ENCODE measurements around the gene KPNA6.

KPNA6 gene

GRCh38 chr1:32178380-32179192 lies 70.7 kb downstream of the KPNA6 start:
- DNase-seq (ENCODE audit: extremely low spot score) = no peak
- TF ChIP-seq ZNF384 (IDR thresholded peaks at IDR 0.05) = no peak
- no peak for TF ChIP-seq ARNT (IDR thresholded peaks at IDR 0.05)
- TF ChIP-seq NFRKB (IDR thresholded peaks at IDR 0.05) = no peak
- no peak for TF ChIP-seq SUZ12 (IDR thresholded peaks at IDR 0.05)
- ChIA-PET POLR2A (interaction anchor here (0.6 to 3.6 kb wide), 28 partner anchors 8 to 534 kb away, joined by 3 to 28 read pairs (median 4); partner anchors contain the start of genes BSDC1, CCDC28B, IQCC and KPNA6), CTCF (interaction anchor here (0.6 to 1.2 kb wide), 2 partner anchors 37 to 615 kb away, joined by 3 read pairs; no protein-coding TSS in a partner anchor)

DNA sequence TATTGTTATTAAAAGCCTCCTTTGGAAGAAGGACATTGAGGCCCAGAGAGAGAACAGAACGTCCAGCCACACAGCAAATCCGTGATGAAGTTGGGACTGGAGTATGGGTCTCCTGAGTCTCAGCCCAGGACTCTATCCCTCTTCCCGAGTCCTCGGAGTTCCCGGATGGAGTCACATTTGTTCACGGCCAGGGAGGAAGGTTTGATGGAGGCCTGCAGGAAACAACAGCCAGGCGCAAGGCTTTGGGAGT lies 71.3 kb downstream of the KPNA6 start:
- POLR2A ChIA-PET = interaction anchor here (0.6 to 3.6 kb wide), 29 partner anchors 8 to 534 kb away, joined by 3 to 28 read pairs (median 4); partner anchors contain the start of genes BSDC1, CCDC28B, IQCC and KPNA6
- no peak for DNase-seq (ENCODE audit: extremely low spot score)
- CTCF ChIA-PET = interaction anchor here (0.6 to 1.2 kb wide), 2 partner anchors 37 to 615 kb away, joined by 3 read pairs; no protein-coding TSS in a partner anchor
- TF ChIP-seq FOXM1 (IDR thresholded peaks at IDR 0.05; ENCODE audit: borderline replicate concordance) (no peak), CTBP1 (IDR thresholded peaks at IDR 0.05; ENCODE audit: borderline replicate concordance) (no peak), ELF4 (IDR thresholded peaks at IDR 0.05) (no peak), TARDBP (IDR thresholded peaks at IDR 0.05) (no peak), NFRKB (IDR thresholded peaks at IDR 0.05) (no peak), BHLHE40 (IDR thresholded peaks at IDR 0.05; ENCODE audit: borderline replicate concordance) (no peak), LEF1 (IDR thresholded peaks at IDR 0.05; ENCODE audit: borderline replicate concordance) (no peak), ARNT (IDR thresholded peaks at IDR 0.05) (no peak), HDGF (IDR thresholded peaks at IDR 0.05; ENCODE audit: borderline replicate concordance) (no peak), FOXK2 (IDR thresholded peaks at IDR 0.05) (no peak), L3MBTL2 (conservative IDR thresholded peaks at IDR 0.05) (no peak), SUZ12 (IDR thresholded peaks at IDR 0.05) (no peak), FOXA1 (IDR thresholded peaks at IDR 0.05) (no peak), ZNF384 (IDR thresholded peaks at IDR 0.05) (no peak), SP1 (IDR thresholded peaks at IDR 0.05) (no peak)
- TF ChIP-seq, protein P1, sequence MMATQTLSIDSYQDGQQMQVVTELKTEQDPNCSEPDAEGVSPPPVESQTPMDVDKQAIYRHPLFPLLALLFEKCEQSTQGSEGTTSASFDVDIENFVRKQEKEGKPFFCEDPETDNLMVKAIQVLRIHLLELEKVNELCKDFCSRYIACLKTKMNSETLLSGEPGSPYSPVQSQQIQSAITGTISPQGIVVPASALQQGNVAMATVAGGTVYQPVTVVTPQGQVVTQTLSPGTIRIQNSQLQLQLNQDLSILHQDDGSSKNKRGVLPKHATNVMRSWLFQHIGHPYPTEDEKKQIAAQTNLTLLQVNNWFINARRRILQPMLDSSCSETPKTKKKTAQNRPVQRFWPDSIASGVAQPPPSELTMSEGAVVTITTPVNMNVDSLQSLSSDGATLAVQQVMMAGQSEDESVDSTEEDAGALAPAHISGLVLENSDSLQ (IDR thresholded peaks at IDR 0.05) = no peak

DNA sequence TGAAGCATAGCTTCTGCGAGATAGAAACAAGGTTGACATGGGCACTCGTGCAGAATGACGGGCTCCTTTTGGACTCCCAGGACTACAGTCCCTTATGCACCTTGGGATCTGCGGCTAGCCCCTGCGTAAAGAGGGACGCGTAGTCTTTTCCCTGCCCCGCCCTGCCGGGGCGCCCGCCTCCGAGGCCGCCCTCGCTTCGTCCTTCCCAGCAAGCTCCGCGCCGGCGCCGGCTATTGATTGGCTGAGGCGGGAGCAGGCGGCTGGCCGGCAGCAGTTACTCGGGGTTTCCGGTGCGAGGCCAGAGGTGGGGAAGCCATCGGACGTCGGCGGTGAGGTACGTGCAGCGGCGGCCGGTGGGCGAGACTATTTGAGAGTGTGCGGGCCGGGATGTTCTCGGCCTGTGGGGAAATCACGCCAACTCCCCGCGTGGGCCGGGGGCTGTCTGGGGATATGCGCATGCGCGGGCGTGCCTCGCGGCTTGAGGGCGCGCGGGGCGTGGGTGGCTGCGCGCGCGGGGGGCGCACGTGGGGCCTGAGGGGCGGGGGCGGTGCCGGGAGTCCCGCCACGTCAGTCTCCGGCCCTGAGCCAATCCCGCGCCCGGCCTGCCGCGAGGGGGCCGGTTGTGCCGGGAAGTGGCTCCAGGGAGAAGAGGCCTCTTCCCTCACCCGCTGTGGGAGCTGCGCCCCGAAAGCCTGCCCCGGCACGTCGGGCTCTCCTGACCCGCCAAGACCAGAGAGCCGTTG lies 71.8 kb downstream of the KPNA6 start, which contains the start of gene TXLNA:
TXLNA (plus strand) TSS at position 233 of the 743 bp plus-strand sequence. CDS start 671 bp downstream, outside the sequence.
- CTCF ChIA-PET = interaction anchor here (0.6 to 1.2 kb wide), 2 partner anchors 36 to 616 kb away, joined by 3 read pairs; no protein-coding TSS in a partner anchor
- POLR2A ChIA-PET = interaction anchor here (0.6 to 3.6 kb wide), 31 partner anchors 8 to 535 kb away, joined by 3 to 28 read pairs (median 4); partner anchors contain the start of genes BSDC1, CCDC28B, IQCC and KPNA6
- DNase-seq (ENCODE audit: extremely low spot score) = peak; percentile 100
- TF ChIP-seq ARNT (IDR thresholded peaks at IDR 0.05) (peak; percentile 59; the same call in 1 of the 2 replicates), FOXM1 (IDR thresholded peaks at IDR 0.05; ENCODE audit: borderline replicate concordance) (peak; percentile 25; the same call in 1 of the 2 replicates), TARDBP (IDR thresholded peaks at IDR 0.05) (peak; percentile 99), BHLHE40 (IDR thresholded peaks at IDR 0.05; ENCODE audit: borderline replicate concordance) (no peak), ELF4 (IDR thresholded peaks at IDR 0.05) (peak; percentile 54), HDGF (IDR thresholded peaks at IDR 0.05; ENCODE audit: borderline replicate concordance) (no peak), L3MBTL2 (conservative IDR thresholded peaks at IDR 0.05) (peak; percentile 99), FOXK2 (IDR thresholded peaks at IDR 0.05) (no peak), LEF1 (IDR thresholded peaks at IDR 0.05; ENCODE audit: borderline replicate concordance) (peak; percentile 93), SP1 (IDR thresholded peaks at IDR 0.05) (no peak), CTBP1 (IDR thresholded peaks at IDR 0.05; ENCODE audit: borderline replicate concordance) (no peak), FOXA1 (IDR thresholded peaks at IDR 0.05) (no peak), ZNF384 (IDR thresholded peaks at IDR 0.05) (no peak), SUZ12 (IDR thresholded peaks at IDR 0.05) (no peak), NFRKB (IDR thresholded peaks at IDR 0.05) (no peak)
- TF ChIP-seq, protein P1 (IDR thresholded peaks at IDR 0.05) = peak; percentile 91

- ChIA-PET CTCF (interaction anchor here (0.6 to 1.2 kb wide), 2 partner anchors 11 to 35 kb away, joined by 3 read pairs; no protein-coding TSS in a partner anchor), POLR2A (interaction anchor here (0.7 to 3.6 kb wide), 15 partner anchors 12 to 535 kb away, joined by 3 to 28 read pairs (median 5); partner anchors contain the start of genes BSDC1, CCDC28B, IQCC and KPNA6)
- TF ChIP-seq BHLHE40 (IDR thresholded peaks at IDR 0.05; ENCODE audit: borderline replicate concordance) (no peak), ELF4 (IDR thresholded peaks at IDR 0.05) (0 out of 2 replicates have a peak, but pooled peaks have one; percentile 38), HDGF (IDR thresholded peaks at IDR 0.05; ENCODE audit: borderline replicate concordance) (no peak)
- DNase-seq (ENCODE audit: extremely low spot score) = peak; percentile 72
Observed at GRCh38 chr1:32180186-32181060, 72.6 kb downstream of the KPNA6 start.

GRCh38 chr1:32181065-32181464 lies 73.2 kb downstream of the KPNA6 start:
- TF ChIP-seq ZNF384 (IDR thresholded peaks at IDR 0.05) (no peak), HDGF (IDR thresholded peaks at IDR 0.05; ENCODE audit: borderline replicate concordance) (no peak), LEF1 (IDR thresholded peaks at IDR 0.05; ENCODE audit: borderline replicate concordance) (no peak), FOXA1 (IDR thresholded peaks at IDR 0.05) (no peak), BHLHE40 (IDR thresholded peaks at IDR 0.05; ENCODE audit: borderline replicate concordance) (no peak), CTBP1 (IDR thresholded peaks at IDR 0.05; ENCODE audit: borderline replicate concordance) (no peak), NFRKB (IDR thresholded peaks at IDR 0.05) (no peak), SP1 (IDR thresholded peaks at IDR 0.05) (no peak), FOXM1 (IDR thresholded peaks at IDR 0.05; ENCODE audit: borderline replicate concordance) (no peak)
- TF ChIP-seq, protein P1 (IDR thresholded peaks at IDR 0.05) = no peak
- CTCF ChIA-PET = interaction anchor here (0.6 kb wide), 1 partner anchor 10 kb away, joined by 3 read pairs; no protein-coding TSS in a partner anchor
- POLR2A ChIA-PET = interaction anchor here (0.8 to 3.6 kb wide), 3 partner anchors 19 to 73 kb away, joined by 3 to 28 read pairs (median 3); partner anchors contain the start of genes CCDC28B and KPNA6
- no peak for DNase-seq (ENCODE audit: extremely low spot score)
